A549 (cell line): ENCODE data around the gene PRKD1. TPM values are rescaled to one million over a fixed set of nuclear protein-coding genes. Genes with fewer than 3 reads are reported as not detected.

Experiments used
- ATAC-seq, 2 experiments: fragments of 200-7000 bp in 1 of 2; fragments of >200 bp in 1 of 2; cut with Nextera tagmentation in 1 of 2; cut with Tn5 transposase in 1 of 2; 3 replicates each; pipeline versions ENCODE4 v1.8.0 to v1.9.1; 2018 to 2020; ENCODE audit warnings: mild to moderate bottlenecking in 1 of 2, moderate library complexity in 1 of 2
- CTCF ChIA-PET: fragments of 300-600 bp; sonication (Branson Sonifier 250); formaldehyde crosslinking; extraction: SDS; loops from one replicate; lab custom pipeline; 2021; ENCODE audit warnings: antibody characterized with exemption, inconsistent platforms; lab: Yijun Ruan, JAX
- POLR2A ChIA-PET: fragments of 350-600 bp; formaldehyde crosslinking; extraction: SDS; loops from one replicate; lab custom pipeline; 2021; ENCODE audit warnings: antibody characterized with exemption, inconsistent platforms; lab: Yijun Ruan, JAX
- DNase-seq, 2 experiments: peaks; one replicate each; pipeline versions ENCODE4 v3.0.0 to v3.0.0-alpha.2; 2011 to 2016; ENCODE audit warnings: low read depth in 1 of 2, low spot score in 1 of 2
- FAIRE-seq: peaks from 2 replicates; lab custom pipeline; 2011; peaks lifted over from hg19 to GRCh38; lab: Jason Lieb, UNC
- H3K27ac ChIP-seq, 2 experiments: fragments of >200 bp; sonication (Bioruptor Twin); formaldehyde crosslinking; 3 replicates each; pipeline ENCODE4 v1.5.1; 2016 to 2017
- H3K4me1 ChIP-seq: fragments of >200 bp; sonication (Bioruptor Twin); formaldehyde crosslinking; 3 replicates; pipeline ENCODE4 v1.6.1; 2016
- H3K4me2 ChIP-seq: fragments of >200 bp; sonication (Bioruptor Twin); formaldehyde crosslinking; 3 replicates; pipeline ENCODE4 v1.6.1; 2016
- H3K4me3 ChIP-seq: fragments of >200 bp; sonication (Bioruptor Twin); formaldehyde crosslinking; 3 replicates; pipeline ENCODE4 v1.5.1; 2016
- H3K9me3 ChIP-seq: fragments of >200 bp; sonication (Bioruptor Twin); formaldehyde crosslinking; 3 replicates; pipeline ENCODE4 v1.6.1; 2016
- BCL3 ChIP-seq: fragments of >200 bp; sonication (Bioruptor Twin); formaldehyde crosslinking; IDR thresholded peaks from 3 replicates; pipeline ENCODE4 v1.6.1; 2016
- BHLHE40 ChIP-seq: IDR thresholded peaks from 2 replicates; pipeline ENCODE4 v1.6.1; 2012; ENCODE audit warnings: low read depth, low read length, inconsistent platforms
- CHD4 ChIP-seq: fragments of 200-600 bp; sonication (generic); IDR thresholded peaks from 2 replicates; pipeline ENCODE4 v1.6.1; 2016; ENCODE audit warnings: antibody characterized with exemption, mild to moderate bottlenecking, borderline replicate concordance
- ESRRA ChIP-seq: fragments of 150-350 bp; IDR thresholded peaks from 2 replicates; pipeline ENCODE4 v1.6.1; 2014; ENCODE audit warnings: mild to moderate bottlenecking, low read length, borderline replicate concordance
- FOSB ChIP-seq: fragments of 250-450 bp; sonication (Bioruptor Pico); IDR thresholded peaks from 2 replicates; pipeline ENCODE4 v1.5.0; 2020; ENCODE audit warnings: mild to moderate bottlenecking, moderate library complexity
- FOXS1 ChIP-seq: fragments of 250-450 bp; sonication (Bioruptor Pico); IDR thresholded peaks from 2 replicates; pipeline ENCODE4 v1.5.0; 2020; ENCODE audit warnings: mild to moderate bottlenecking, moderate library complexity
- HDAC2 ChIP-seq: fragments of 200-600 bp; sonication (generic); IDR thresholded peaks from 2 replicates; pipeline ENCODE4 v1.6.1; 2016
- HEYL ChIP-seq: fragments of 250-450 bp; sonication (Bioruptor Pico); IDR thresholded peaks from 2 replicates; pipeline ENCODE4 v1.8.0; 2021; ENCODE audit warnings: mild to moderate bottlenecking, moderate library complexity
- HOXB5 ChIP-seq: fragments of 250-450 bp; sonication (Bioruptor Pico); IDR thresholded peaks from 2 replicates; pipeline ENCODE4 v1.5.0; 2020; ENCODE audit warnings: mild to moderate bottlenecking, moderate library complexity
- JUN ChIP-seq, 2 experiments: fragments of >200 bp; sonication (Bioruptor Twin); formaldehyde crosslinking; IDR thresholded peaks; 2 replicates in 1 of 2; 3 replicates in 1 of 2; pipeline ENCODE4 v1.6.1; 2016 to 2017
- MAX ChIP-seq: IDR thresholded peaks from 2 replicates; pipeline ENCODE4 v1.6.1; 2012
- NPAS2 ChIP-seq: fragments of 250-450 bp; sonication (Bioruptor Pico); IDR thresholded peaks from 2 replicates; pipeline ENCODE4 v1.8.0; 2022; ENCODE audit warnings: mild to moderate bottlenecking, moderate library complexity, borderline replicate concordance
- NR3C1 ChIP-seq: fragments of >200 bp; sonication (Bioruptor Twin); formaldehyde crosslinking; IDR thresholded peaks from 3 replicates; pipeline ENCODE4 v1.6.1; 2017
- PBX3 ChIP-seq: IDR thresholded peaks from 2 replicates; pipeline ENCODE4 v1.6.1; 2012
- PHF8 ChIP-seq: fragments of 200-600 bp; sonication (generic); IDR thresholded peaks from 2 replicates; pipeline ENCODE4 v1.6.1; 2016; ENCODE audit warnings: low read depth, mild to moderate bottlenecking, antibody characterized with exemption, moderate library complexity, borderline replicate concordance
- POLR2A ChIP-seq: IDR thresholded peaks from 2 replicates; pipeline ENCODE4 v1.6.1; 2012; ENCODE audit warnings: mild to moderate bottlenecking, low read length
- POLR2AphosphoS2 ChIP-seq: conservative IDR thresholded peaks from 2 replicates; pipeline ENCODE4 v1.6.1; 2012; ENCODE audit warnings: low read length, improper control_type of control experiment, inconsistent platforms
- RARB ChIP-seq: fragments of 250-450 bp; sonication (Bioruptor Pico); IDR thresholded peaks from 2 replicates; pipeline ENCODE4 v1.8.0; 2021; ENCODE audit warnings: mild to moderate bottlenecking, moderate library complexity
- RCOR1 ChIP-seq: fragments of 150-350 bp; IDR thresholded peaks from 2 replicates; pipeline ENCODE4 v1.6.1; 2014; ENCODE audit warnings: antibody characterized with exemption, low read length, low read depth
- REST ChIP-seq: fragments of 200-600 bp; sonication (generic); IDR thresholded peaks from 2 replicates; pipeline ENCODE4 v1.6.1; 2016; ENCODE audit warnings: antibody characterized with exemption, mild to moderate bottlenecking, moderate library complexity
- RFX5 ChIP-seq: fragments of 450-650 bp; IDR thresholded peaks from 2 replicates; pipeline ENCODE4 v1.7.1; 2014; ENCODE audit warnings: antibody characterized with exemption, mild to moderate bottlenecking, moderate library complexity
- TFCP2L1 ChIP-seq: fragments of 250-450 bp; sonication (Bioruptor Pico); IDR thresholded peaks from 2 replicates; pipeline ENCODE4 v1.5.0; 2021; ENCODE audit warnings: mild to moderate bottlenecking
- ZSCAN20 ChIP-seq: fragments of 250-450 bp; sonication (Bioruptor Pico); IDR thresholded peaks from 2 replicates; pipeline ENCODE4 v1.8.0; 2022; ENCODE audit warnings: mild to moderate bottlenecking, moderate library complexity
- WGBS: methylation state at CpG from one replicate; pipeline ENCODE4 v1.1.6; 2017; ENCODE audit errors: missing lambda C conversion rate; 5-methylcytosine and 5-hydroxymethylcytosine counted together
- polyA plus RNA-seq, 4 experiments: library from polyadenylated mRNA; depleted of rRNA in 3 of 4; stranded (reverse); fragments of >200 nt; fragmentation: RNase III in 1 of 4; extraction: RNeasy Plus Mini Kit Qiagen cat#74134 plus additional on column Dnase treatment in 1 of 4; gene quantifications; 2 replicates in 3 of 4; 3 replicates in 1 of 4; pipeline ENCODE4 v1.2.3, GENCODE V29; 2011 to 2017

Gene PRKD1
- polyA plus RNA-seq, 2 of the 4 experiments (the other 2 are of a cell fraction), result 3.0 to 7.8 TPM

- Histone ChIP-seq H3K9me3 (no peaks in the 10 kb centered on the region), H3K4me1 (no peaks in the 10 kb centered on the region), H3K4me3 (no peak overlapping the region), H3K27ac (no peak overlapping the region), H3K4me2 (no peak overlapping the region)
- ATAC-seq (no peak), FAIRE-seq (no peak), DNase-seq (no peak)
- TF ChIP-seq MAX (no peak), PBX3 (no peak), FOSB (CRISPR knock-in tag) (no peak), FOXS1 (CRISPR knock-in tag) (no peak), HDAC2 (no peak), RCOR1 (no peak), RARB (CRISPR knock-in tag) (no peak)
- CTCF ChIA-PET, result no interaction called here
- POLR2A ChIA-PET, result no interaction called here
- 62% methylated on average over 6 of the region's 6 CpGs for WGBS
These were observed 128.1 kb downstream of the PRKD1 start for GRCh38 chr14:29799464-29800095.

GRCh38 chr14:29798811-29799210, 128.8 kb downstream of the PRKD1 start:
- TF ChIP-seq CHD4, result no peak
- no peak for TF ChIP-seq RARB (CRISPR knock-in tag)
- no peak for TF ChIP-seq PHF8
- TF ChIP-seq TFCP2L1 (CRISPR knock-in tag), result no peak
- TF ChIP-seq POLR2AphosphoS2, result no peak
- TF ChIP-seq MAX, result no peak
- no peak for TF ChIP-seq POLR2A
- no peak for TF ChIP-seq HOXB5 (CRISPR knock-in tag)
- TF ChIP-seq REST, result no peak
- no peak for TF ChIP-seq BCL3
- TF ChIP-seq NR3C1, result no peak
- TF ChIP-seq ZSCAN20 (CRISPR knock-in tag), result no peak
- no peak for TF ChIP-seq HEYL (CRISPR knock-in tag)
- TF ChIP-seq RFX5, result no peak
- TF ChIP-seq ESRRA, result no peak
- TF ChIP-seq JUN (IDR thresholded peaks at IDR 0.05), result no peak
- no peak for TF ChIP-seq BHLHE40
- no peak for TF ChIP-seq NPAS2
- ATAC-seq (no peak), FAIRE-seq (no peak), DNase-seq (no peak)
- 54% methylated on average over 2 of the region's 2 CpGs for WGBS
- H3K4me1 ChIP-seq, result no peaks in the 10 kb centered on the region
- no peak overlapping the region for H3K27ac ChIP-seq
- ChIA-PET POLR2A (no interaction called here), CTCF (no interaction called here)
- H3K4me3 ChIP-seq, result no peak overlapping the region
- H3K9me3 ChIP-seq, result no peaks in the 10 kb centered on the region
- no peak overlapping the region for H3K4me2 ChIP-seq
